ENCODE data around the gene ACTG1.

ACTG1 gene

DNA sequence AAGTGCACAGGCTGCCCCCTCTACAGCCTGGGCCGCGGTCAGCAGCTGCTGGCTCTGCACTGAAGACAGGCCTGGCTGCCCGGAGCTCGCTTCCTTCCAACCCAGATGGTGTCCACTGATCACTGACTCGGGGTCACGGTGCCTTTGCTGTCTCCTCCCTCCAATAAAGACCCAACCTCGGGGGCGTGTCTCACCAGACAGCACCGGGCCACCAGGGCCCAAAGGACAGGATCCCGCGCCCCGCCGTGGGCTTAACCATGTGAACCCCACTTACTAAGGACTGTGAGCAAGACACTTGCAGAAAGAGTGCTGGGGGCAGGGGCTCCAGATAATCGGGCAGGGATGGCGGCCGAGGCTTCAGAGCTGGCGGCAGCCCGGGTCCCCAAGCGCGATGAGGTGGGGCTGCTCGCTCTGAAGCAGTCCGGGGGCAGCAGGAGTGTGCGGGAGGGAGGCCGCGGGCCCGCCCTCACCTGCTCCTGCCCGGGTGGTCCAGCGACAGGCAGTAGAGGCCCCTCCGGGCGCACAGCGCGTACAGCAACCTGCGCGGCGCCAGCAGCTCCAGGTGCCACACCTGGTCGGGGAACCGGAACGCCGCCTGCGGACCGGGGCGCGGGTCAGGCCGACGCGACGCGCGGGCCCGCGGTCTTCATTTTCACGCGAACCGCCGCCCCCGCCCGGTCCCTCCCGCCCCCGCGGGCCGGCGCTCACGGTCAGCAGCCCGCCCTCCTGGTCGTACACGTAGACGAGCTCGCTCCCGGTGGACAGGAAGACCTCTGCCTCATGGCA is 39.1 kb upstream of the ACTG1 start:
- DNase-seq, result peak in 1 of 2 donors; percentile 72

DNA sequence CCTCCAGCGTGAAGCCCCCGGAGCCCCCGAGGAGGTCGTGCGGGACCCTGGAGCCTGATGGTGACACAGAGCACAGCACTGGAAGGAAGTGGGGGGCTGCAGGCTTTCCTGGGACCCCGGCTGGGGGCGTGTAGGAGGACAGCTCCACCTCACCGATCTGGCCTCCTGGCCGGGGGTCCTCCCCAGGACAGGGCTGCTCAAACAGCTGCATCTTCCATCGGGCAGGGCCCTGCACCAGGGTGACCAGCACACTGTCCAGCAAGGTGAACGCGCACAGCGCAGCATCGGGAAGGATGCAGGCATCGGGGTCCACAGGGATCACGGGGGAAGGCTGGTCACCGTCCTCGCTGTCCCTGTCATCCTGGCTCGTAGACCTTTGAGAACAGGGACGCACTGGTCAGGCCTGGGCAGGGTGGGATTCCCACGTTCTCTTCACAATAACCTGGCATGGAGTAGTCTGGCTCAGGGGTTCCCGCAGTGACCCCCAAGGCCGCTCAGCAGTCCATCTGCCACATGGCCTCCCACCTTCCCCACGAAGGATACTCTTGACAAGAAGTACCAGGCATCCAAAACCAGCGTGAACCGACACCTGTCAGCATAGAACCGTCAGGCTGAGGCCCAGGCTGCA is 38.3 kb upstream of the ACTG1 start:
- intact Hi-C loops (cut with DNase I; ENCODE audit: low total_unique reads), result no loop called here
- TF ChIP-seq, protein P1, sequence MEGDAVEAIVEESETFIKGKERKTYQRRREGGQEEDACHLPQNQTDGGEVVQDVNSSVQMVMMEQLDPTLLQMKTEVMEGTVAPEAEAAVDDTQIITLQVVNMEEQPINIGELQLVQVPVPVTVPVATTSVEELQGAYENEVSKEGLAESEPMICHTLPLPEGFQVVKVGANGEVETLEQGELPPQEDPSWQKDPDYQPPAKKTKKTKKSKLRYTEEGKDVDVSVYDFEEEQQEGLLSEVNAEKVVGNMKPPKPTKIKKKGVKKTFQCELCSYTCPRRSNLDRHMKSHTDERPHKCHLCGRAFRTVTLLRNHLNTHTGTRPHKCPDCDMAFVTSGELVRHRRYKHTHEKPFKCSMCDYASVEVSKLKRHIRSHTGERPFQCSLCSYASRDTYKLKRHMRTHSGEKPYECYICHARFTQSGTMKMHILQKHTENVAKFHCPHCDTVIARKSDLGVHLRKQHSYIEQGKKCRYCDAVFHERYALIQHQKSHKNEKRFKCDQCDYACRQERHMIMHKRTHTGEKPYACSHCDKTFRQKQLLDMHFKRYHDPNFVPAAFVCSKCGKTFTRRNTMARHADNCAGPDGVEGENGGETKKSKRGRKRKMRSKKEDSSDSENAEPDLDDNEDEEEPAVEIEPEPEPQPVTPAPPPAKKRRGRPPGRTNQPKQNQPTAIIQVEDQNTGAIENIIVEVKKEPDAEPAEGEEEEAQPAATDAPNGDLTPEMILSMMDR (IDR thresholded peaks at IDR 0.05), result no peak
- peak overlapping the region; percentile 67 to 98 for H3K4me3 ChIP-seq
- H3K27me3 ChIP-seq, result no peaks in the 10 kb centered on the region
- H3K4me1 ChIP-seq, result peaks cover 0 to 35% (median 31%) of the 10 kb centered on the region in 4 donors
- DNase-seq, result peak in 1 of 2 donors; percentile 66
- H3K27ac ChIP-seq, result peak overlapping the region; percentile 80 to 88
- H3K9me3 ChIP-seq, result no peaks in the 10 kb centered on the region
- H3K36me3 ChIP-seq, result peaks cover 31 to 48% (median 38%) of the 10 kb centered on the region in 3 donors

More for the DNA sequence above, 39.1 kb upstream of the ACTG1 start:
- peaks cover 0 to 39% (median 36%) of the 10 kb centered on the region in 4 donors for H3K4me1 ChIP-seq
- peak overlapping the region; percentile 67 to 98 for H3K4me3 ChIP-seq
- TF ChIP-seq, protein P1 (IDR thresholded peaks at IDR 0.05), result no peak
- peaks cover 24 to 46% (median 34%) of the 10 kb centered on the region in 3 donors for H3K36me3 ChIP-seq
- intact Hi-C loops (cut with DNase I; ENCODE audit: low total_unique reads), result no loop called here
- no peaks in the 10 kb centered on the region for H3K9me3 ChIP-seq
- H3K27me3 ChIP-seq, result no peaks in the 10 kb centered on the region
- H3K27ac ChIP-seq, result peak overlapping the region; percentile 80 to 88

DNA sequence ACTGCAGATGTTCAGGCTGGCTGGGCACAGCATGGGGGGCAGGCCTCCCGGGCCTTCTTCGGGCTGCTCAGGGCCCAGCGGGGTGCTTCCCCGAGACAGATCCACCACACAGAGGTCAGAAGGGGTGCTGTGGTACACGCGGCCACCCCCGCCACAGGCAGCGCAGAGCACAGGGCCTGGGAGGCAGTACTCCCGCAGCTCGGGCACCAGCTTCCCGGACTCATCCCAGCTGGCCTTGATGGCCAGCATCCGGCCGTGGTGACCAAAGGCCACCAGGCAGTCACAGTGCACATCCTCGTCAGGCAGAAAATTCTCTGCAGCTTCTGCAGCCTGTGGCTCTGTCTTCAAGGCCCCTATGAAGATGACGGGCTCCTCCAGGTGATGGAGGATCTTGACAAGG is 37.7 kb upstream of the ACTG1 start:
- peaks cover 33 to 54% (median 44%) of the 10 kb centered on the region in 3 donors for H3K36me3 ChIP-seq
- intact Hi-C loops (cut with DNase I; ENCODE audit: low total_unique reads), result no loop called here
- no peaks in the 10 kb centered on the region for H3K9me3 ChIP-seq
- H3K4me1 ChIP-seq, result peaks cover 0 to 35% (median 28%) of the 10 kb centered on the region in 4 donors
- no peaks in the 10 kb centered on the region for H3K27me3 ChIP-seq
- no peak for DNase-seq
- no peak overlapping the region for H3K27ac ChIP-seq
- TF ChIP-seq, protein P1 (IDR thresholded peaks at IDR 0.05), result no peak
- H3K4me3 ChIP-seq, result no peak overlapping the region

DNA sequence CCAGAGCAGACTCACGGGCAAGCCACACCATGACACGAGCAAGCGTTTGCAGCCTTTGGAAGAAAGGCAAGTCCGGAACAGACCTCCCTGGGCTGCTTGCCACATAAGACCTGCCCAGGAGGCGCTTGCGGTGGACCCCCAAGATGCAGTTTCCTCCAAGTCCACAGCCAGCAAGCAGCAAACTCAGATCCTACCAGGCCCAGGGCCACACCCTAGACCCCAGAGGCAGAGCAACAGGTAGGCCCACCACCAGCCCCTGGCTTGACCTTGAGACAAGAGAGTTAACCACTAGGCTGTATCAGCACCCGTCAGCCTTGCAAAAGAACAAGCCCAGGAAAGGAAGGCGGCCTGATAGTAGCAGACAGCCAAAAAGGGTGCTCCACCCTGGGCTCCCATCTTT is 37.2 kb upstream of the ACTG1 start:
- TF ChIP-seq, protein P1 (IDR thresholded peaks at IDR 0.05), result no peak
- DNase-seq, result no peak
- Histone ChIP-seq H3K9me3 (no peaks in the 10 kb centered on the region), H3K4me1 (peaks cover 0 to 35% (median 28%) of the 10 kb centered on the region in 4 donors), H3K4me3 (no peak overlapping the region), H3K36me3 (peaks cover 33 to 59% (median 49%) of the 10 kb centered on the region in 3 donors), H3K27ac (no peak overlapping the region), H3K27me3 (no peaks in the 10 kb centered on the region)
- intact Hi-C loops (cut with DNase I; ENCODE audit: low total_unique reads), result no loop called here

DNA sequence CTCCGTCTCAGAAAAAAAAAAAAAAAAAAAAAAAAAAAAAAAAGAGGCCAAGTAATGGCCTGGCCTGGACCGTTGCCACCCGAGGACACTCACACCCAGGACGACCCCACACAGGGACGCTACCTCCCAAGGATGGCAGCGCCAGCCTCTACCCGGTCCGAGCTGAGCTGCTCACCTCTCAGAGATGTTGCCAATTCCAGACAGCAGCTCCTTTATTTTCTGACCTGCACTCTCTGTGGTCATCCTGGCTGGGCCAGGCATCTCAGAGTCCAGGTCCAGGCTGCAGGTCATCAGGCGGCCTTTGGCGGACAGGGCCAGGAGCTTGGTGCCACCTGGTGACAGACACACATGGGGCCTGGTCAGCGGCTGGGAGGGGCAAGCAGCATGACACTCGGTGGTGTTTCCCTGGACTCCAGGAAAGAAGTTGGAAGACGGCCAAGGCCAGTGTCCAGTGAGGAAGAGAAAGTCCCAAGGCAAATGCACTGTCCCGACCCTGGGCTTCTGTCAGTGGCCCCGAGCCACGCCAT is 36.5 kb upstream of the ACTG1 start:
- H3K27ac ChIP-seq, result no peak overlapping the region
- H3K9me3 ChIP-seq, result no peaks in the 10 kb centered on the region
- peaks cover 0 to 33% (median 26%) of the 10 kb centered on the region in 4 donors for H3K4me1 ChIP-seq
- intact Hi-C loops (cut with DNase I; ENCODE audit: low total_unique reads), result no loop called here
- TF ChIP-seq, protein P1 (IDR thresholded peaks at IDR 0.05), result no peak
- DNase-seq, result no peak
- H3K36me3 ChIP-seq, result peaks cover 39 to 66% (median 56%) of the 10 kb centered on the region in 3 donors
- no peaks in the 10 kb centered on the region for H3K27me3 ChIP-seq
- H3K4me3 ChIP-seq, result no peak overlapping the region

Measured in tibial artery (tissue), 4 donors.